K562 (cell line): Measurements from ENCODE around the gene MED19. TPM values are rescaled to one million over a fixed set of nuclear protein-coding genes. Genes with fewer than 3 reads are reported as not detected.

Experiments
- ATAC-seq: fragments of 200-7000 bp; cut with Tn5 transposase; 3 replicates; pipeline ENCODE4 v1.9.1; 2020; ENCODE audit warnings: moderate library complexity
- BruUV-seq: library from RNA; stranded (reverse); fragments of 400-500 nt; replicated peaks from 2 replicates; lab custom pipeline; 2021; lab: Mats Ljungman, UMichigan
- CTCF ChIA-PET: fragments of 300-600 bp; formaldehyde crosslinking; extraction: SDS; loops from one replicate; lab custom pipeline; 2021; ENCODE audit warnings: low intra/inter-chr PET ratio; lab: Yijun Ruan, JAX
- POLR2A ChIA-PET: fragments of 300-600, 350-650 bp; sonication (Branson Sonifier 250); formaldehyde crosslinking; extraction: SDS; loops from one replicate; lab custom pipeline; 2021; ENCODE audit warnings: antibody characterized with exemption, inconsistent platforms; lab: Yijun Ruan, JAX
- DNase-seq, 4 experiments: peaks; one replicate each; pipeline versions ENCODE4 v3.0.0 to v3.0.0-alpha.2; 2011 to 2018; ENCODE audit warnings: low spot score in 3 of 4, mixed read lengths in 3 of 4; ENCODE audit errors: extremely low read depth in 1 of 4
- FAIRE-seq: peaks from 2 replicates; lab custom pipeline; 2011; peaks lifted over from hg19 to GRCh38; lab: Jason Lieb, UNC
- H2AFZ ChIP-seq: 2 replicates; pipeline ENCODE4 v1.6.0; 2011; ENCODE audit warnings: low read depth, low read length, control low read depth, inconsistent platforms
- H3K27ac ChIP-seq: fragments of 200-600 bp; 3 replicates; pipeline ENCODE4 v1.8.0; 2011; ENCODE audit warnings: low read depth, mild to moderate bottlenecking, control low read depth, inconsistent platforms, low read length, moderate library complexity, mixed read lengths; ENCODE audit errors: extremely low read depth
- H3K27me3 ChIP-seq, 2 experiments: fragments of 300-600 bp in 1 of 2; 2 replicates in 1 of 2; 3 replicates in 1 of 2; pipeline versions ENCODE4 v1.6.0 to v1.8.0; 2011; ENCODE audit warnings: inconsistent platforms in 2 of 2, low read length in 2 of 2, mild to moderate bottlenecking in 1 of 2, mixed read lengths in 1 of 2, moderate library complexity in 1 of 2; ENCODE audit not compliant: control insufficient read depth in 2 of 2, insufficient read depth in 2 of 2
- H3K36me3 ChIP-seq: fragments of 300-600 bp; 3 replicates; pipeline ENCODE4 v1.8.0; 2011; ENCODE audit warnings: mild to moderate bottlenecking, low read length, inconsistent platforms; ENCODE audit not compliant: control insufficient read depth, insufficient read depth
- H3K4me1 ChIP-seq, 2 experiments: fragments of 200-600 bp in 1 of 2; replicated peaks in 1 of 2; 2 replicates in 1 of 2; 3 replicates in 1 of 2; pipeline versions ENCODE4 v1.5.1 to v1.8.0; 2011; ENCODE audit warnings: inconsistent platforms in 2 of 2, low read length in 2 of 2, mild to moderate bottlenecking in 1 of 2, mixed read lengths in 1 of 2, moderate library complexity in 1 of 2; ENCODE audit not compliant: control insufficient read depth in 2 of 2, insufficient read depth in 2 of 2
- H3K4me2 ChIP-seq: 2 replicates; pipeline ENCODE4 v1.6.1; 2011; ENCODE audit warnings: low read length, control low read depth, inconsistent platforms, mixed read lengths; ENCODE audit not compliant: insufficient read depth
- H3K4me3 ChIP-seq: fragments of 200-600 bp; sonication (generic), shearing (Covaris generic); 2 replicates; pipeline ENCODE4 v1.5.1; 2016; ENCODE audit warnings: control low read depth, inconsistent platforms
- H3K79me2 ChIP-seq: fragments of 200-600 bp; 3 replicates; pipeline ENCODE4 v1.8.0; 2011; ENCODE audit warnings: low read length, inconsistent platforms; ENCODE audit not compliant: control insufficient read depth, insufficient read depth
- H3K9ac ChIP-seq, 2 experiments: 2 replicates each; pipeline versions ENCODE4 v1.6.0 to v1.6.1; 2011; ENCODE audit warnings: low read depth in 2 of 2, low read length in 2 of 2, control low read depth in 1 of 2, inconsistent platforms in 1 of 2, mild to moderate bottlenecking in 1 of 2, mixed read lengths in 1 of 2; ENCODE audit not compliant: insufficient read depth in 1 of 2
- H3K9me1 ChIP-seq: one replicate; pipeline ENCODE4 v1.6.0; 2011; ENCODE audit warnings: inconsistent platforms, mild to moderate bottlenecking, low read length, moderate library complexity; ENCODE audit not compliant: control insufficient read depth, insufficient read depth
- H3K9me3 ChIP-seq: replicated peaks from 2 replicates; pipeline ENCODE4 v1.5.1; 2011; ENCODE audit warnings: low read depth, low read length, inconsistent platforms; ENCODE audit not compliant: control insufficient read depth, insufficient read depth
- H4K20me1 ChIP-seq: replicated peaks from 2 replicates; pipeline ENCODE4 v1.6.1; 2011; ENCODE audit warnings: low read length, inconsistent platforms, mixed read lengths; ENCODE audit not compliant: control insufficient read depth, insufficient read depth
- BCLAF1 ChIP-seq, 2 experiments: fragments of 450-650 bp in 1 of 2; IDR thresholded peaks; 2 replicates each; pipeline ENCODE4 v1.6.1; 2011 to 2017; ENCODE audit warnings: low read depth in 2 of 2, antibody characterized with exemption in 1 of 2, borderline replicate concordance in 1 of 2, low read length in 1 of 2, mild to moderate bottlenecking in 1 of 2, mixed read lengths in 1 of 2; ENCODE audit not compliant: control insufficient read depth in 1 of 2
- EP400 ChIP-seq: fragments of 450-650 bp; IDR thresholded peaks from 2 replicates; pipeline ENCODE4 v1.6.1; 2017; ENCODE audit warnings: antibody characterized with exemption, mild to moderate bottlenecking, moderate library complexity
- MNT ChIP-seq, 2 experiments: fragments of 450-650 bp; conservative IDR thresholded peaks; 2 replicates each; pipeline ENCODE4 v1.6.1; 2017; ENCODE audit warnings: mild to moderate bottlenecking in 2 of 2, moderate library complexity in 2 of 2
- POLR2AphosphoS2 ChIP-seq: IDR thresholded peaks from 2 replicates; pipeline ENCODE4 v1.6.1; 2012; ENCODE audit warnings: low read length, improper control_type of control experiment
- RBM39 ChIP-seq: fragments of 200-400 bp; formaldehyde crosslinking; optimal IDR thresholded peaks from 2 replicates; pipeline ENCODE3; 2018; ENCODE audit warnings: low read depth, low read length
- SFPQ ChIP-seq: fragments of 200-400 bp; formaldehyde crosslinking; IDR thresholded peaks from 2 replicates; pipeline ENCODE4 v1.6.1; 2017; ENCODE audit warnings: mild to moderate bottlenecking, low read depth, low read length, moderate library complexity
- WGBS: fragments of 100-300 bp; shearing (Covaris generic); methylation state at CpG from one replicate; pipeline ENCODE4 v1.1.6; 2016; ENCODE audit warnings: low coverage, mixed read lengths; ENCODE audit not compliant: insufficient coverage; ENCODE audit errors: missing lambda C conversion rate; 5-methylcytosine and 5-hydroxymethylcytosine counted together
- in situ Hi-C: fragments of 300-500 bp; cut with MboI; formaldehyde crosslinking; loops from 4 replicates; pipeline ENCODE4 v1.15.0; 2018; ENCODE audit warnings: inconsistent platforms, mixed read lengths
- intact Hi-C: fragments of 100-400 bp; cut with micrococcal nuclease; formaldehyde crosslinking; loops from 2 replicates; pipeline ENCODE4 v1.14.2; 2022
- polyA plus RNA-seq, 8 experiments: library from polyadenylated mRNA; depleted of rRNA in 4 of 8; stranded (reverse) in 5 of 8; unstranded in 3 of 8; fragments of >200 nt; fragmentation: Nextera tagmentation in 2 of 8; fragmentation: Illumina TruSeq in 1 of 8; extraction: Ambion mirVana in 2 of 8; extraction: Trizol in 1 of 8; gene quantifications; 2 replicates each; pipeline versions ENCODE4 v1.2.1 to v1.2.3, GENCODE V29; 2011 to 2014; ENCODE audit warnings: inconsistent platforms in 1 of 8, missing spikeins in 1 of 8
- total RNA-seq, 7 experiments: library from RNA; depleted of rRNA in 6 of 7; stranded (reverse); fragments of >200 nt in 6 of 7; fragmentation: Illumina TruSeq in 2 of 7; extraction: Trizol in 2 of 7; gene quantifications; 2 replicates each; pipeline versions ENCODE4 v1.2.1 to v1.2.3, GENCODE V29; 2011 to 2021; ENCODE audit warnings: low replicate concordance in 1 of 7

The MED19 gene
- total and polyA plus RNA-seq, 9 of the 15 experiments (the other 6 are each of a cell fraction or from before 2014, with no cell fraction given), result 7.3 to 23.5 (median 15.0) TPM

GRCh38 chr11:57744357-57744756 is 32.3 kb upstream of the MED19 start:
- H3K9me1 ChIP-seq, result no peaks in the 10 kb centered on the region
- 86% methylated on average over 2 of the region's 2 CpGs for WGBS
- peaks cover 62% of the 10 kb centered on the region for H3K36me3 ChIP-seq
- H3K9me3 ChIP-seq, result no peaks in the 10 kb centered on the region
- POLR2A ChIA-PET, result interaction anchor here (0.5 to 1.2 kb wide), 7 partner anchors 12 to 69 kb away, joined by 3 to 6 read pairs (median 4); no protein-coding TSS in a partner anchor
- CTCF ChIA-PET, result no interaction called here
- H3K4me2 ChIP-seq, result no peak overlapping the region
- H3K4me3 ChIP-seq, result no peak overlapping the region
- no peaks in the 10 kb centered on the region for H3K27me3 ChIP-seq
- H3K4me1 ChIP-seq, result peaks cover 10 to 11% of the 10 kb centered on the region in 2 experiments; a peak in 4 of 5 replicates
- intact Hi-C loops, result no loop called here
- no peaks in the 10 kb centered on the region for H4K20me1 ChIP-seq
- in situ Hi-C loops, result no loop called here
- no TSS peak for BruUV-seq
- no peak overlapping the region for H2AFZ ChIP-seq
- DNase-seq (no peak), FAIRE-seq (no peak), ATAC-seq (no peak)
- H3K9ac ChIP-seq, result peak overlapping the region in 1 of 2 experiments; percentile 31; a peak in 1 of 4 replicates
- TF ChIP-seq MNT (conservative IDR thresholded peaks at IDR 0.05) (no peak), RBM39 (no peak), EP400 (no peak), BCLAF1 (IDR thresholded peaks at IDR 0.05; ENCODE audit: borderline replicate concordance in 1 of 2, control insufficient read depth in 1 of 2, low read depth in 2 of 2, low read length in 1 of 2) (no peak), SFPQ (no peak), POLR2AphosphoS2 (peak; percentile 27; the same call in 1 of the 2 replicates)
- H3K27ac ChIP-seq, result no peak overlapping the region
- peaks cover 24% of the 10 kb centered on the region for H3K79me2 ChIP-seq
